GDM1 (cell line): ENCODE measurements around the gene RGCC.
"Not testable (repeated sequence)": the region's sequence is repeated elsewhere in the genome, so short reads cannot be mapped to it uniquely, and the experiment has no call there.

Source experiments
- DNase-seq: peaks from one replicate; lab custom pipeline; 2025; lab: John Stamatoyannopoulos, UW

RGCC gene

GRCh38 chr13:41490371-41491015 is 33.1 kb downstream of the RGCC start:
- no peak for DNase-seq

GRCh38 chr13:41491436-41491835 is 34.1 kb downstream of the RGCC start:
- no peak for DNase-seq

- DNase-seq: peak; percentile 69
Observed at GRCh38 chr13:41492432-41493260, 35.3 kb downstream of the RGCC start.

GRCh38 chr13:41494202-41494601 is 36.9 kb downstream of the RGCC start:
- DNase-seq: no peak

GRCh38 chr13:41495044-41495443 is 37.7 kb downstream of the RGCC start:
- no peak for DNase-seq

GRCh38 chr13:41496420-41497234 is 39.3 kb downstream of the RGCC start:
- DNase-seq: no peak

GRCh38 chr13:41497436-41497835 is 40.1 kb downstream of the RGCC start:
- DNase-seq: no peak

GRCh38 chr13:41499452-41499851 is 42.1 kb downstream of the RGCC start:
- DNase-seq: no peak

GRCh38 chr13:41500511-41500910 is 43.2 kb downstream of the RGCC start:
- DNase-seq: no peak

GRCh38 chr13:41501281-41501680 is 43.9 kb downstream of the RGCC start:
- no peak for DNase-seq

- DNase-seq: no peak
Observed at GRCh38 chr13:41502031-41502430, 44.7 kb downstream of the RGCC start.

- DNase-seq: no peak
Observed at GRCh38 chr13:41502673-41503072, 45.3 kb downstream of the RGCC start.

GRCh38 chr13:41503356-41503755 is 46.0 kb downstream of the RGCC start:
- DNase-seq: no peak

- DNase-seq: not testable (repeated sequence)
Observed at GRCh38 chr13:41504657-41505056, 47.3 kb downstream of the RGCC start.

- no peak for DNase-seq
Observed at GRCh38 chr13:41505209-41505835, 48.0 kb downstream of the RGCC start.

- no peak for DNase-seq
Observed at GRCh38 chr13:41506312-41506711, 49.0 kb downstream of the RGCC start.

GRCh38 chr13:41509971-41510370 is 52.6 kb downstream of the RGCC start:
- DNase-seq: no peak

GRCh38 chr13:41511827-41512226 is 54.5 kb downstream of the RGCC start:
- DNase-seq: no peak

GRCh38 chr13:41512441-41512840 is 55.1 kb downstream of the RGCC start:
- no peak for DNase-seq

GRCh38 chr13:41513600-41513999 is 56.2 kb downstream of the RGCC start:
- no peak for DNase-seq

- no peak for DNase-seq
Observed at GRCh38 chr13:41514853-41515395, 57.6 kb downstream of the RGCC start.
